ENCODE measurements around the gene IRAK1.

IRAK1 gene

DNA sequence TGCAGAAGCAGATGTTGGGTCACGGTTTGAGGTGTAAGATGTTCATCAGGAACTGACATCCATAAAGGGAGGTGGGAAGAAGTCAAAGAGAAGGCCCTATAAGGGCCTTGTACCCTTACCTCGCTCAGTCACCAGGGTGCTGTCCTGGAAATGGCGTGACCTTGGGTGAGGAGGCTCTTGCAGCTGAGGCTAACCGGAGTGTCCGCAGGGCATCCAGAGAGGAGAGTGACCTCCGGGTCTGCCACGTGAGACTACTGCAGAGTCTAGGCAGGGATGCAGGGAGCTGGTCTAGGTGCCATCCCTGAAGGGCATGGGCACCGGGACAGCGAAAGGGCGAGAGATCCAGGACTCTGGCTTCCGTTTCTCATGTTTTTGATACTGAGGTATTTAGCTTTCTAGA, 28.7 kb upstream of the IRAK1 start:
- Mint-ChIP-seq H3K27me3 (peaks cover 57% of the 10 kb centered on the region), H3K27ac (no peak overlapping the region), H3K4me3 (no peak overlapping the region), H3K4me1 (ENCODE audit: low read depth) (peaks cover 24% of the 10 kb centered on the region), H3K36me3 (ENCODE audit: low read depth) (peaks cover 48% of the 10 kb centered on the region), H3K9me3 (no peaks in the 10 kb centered on the region)
- no peak for DNase-seq

- no peak for DNase-seq
- H3K36me3 Mint-ChIP-seq (ENCODE audit: low read depth), result peaks cover 52% of the 10 kb centered on the region
- no peak overlapping the region for H3K4me3 Mint-ChIP-seq
- H3K9me3 Mint-ChIP-seq, result no peaks in the 10 kb centered on the region
- peaks cover 65% of the 10 kb centered on the region for H3K27me3 Mint-ChIP-seq
- no peak overlapping the region for H3K27ac Mint-ChIP-seq
- peaks cover 32% of the 10 kb centered on the region for H3K4me1 Mint-ChIP-seq (ENCODE audit: low read depth)
Observed at GRCh38 chrX:154046940-154047610, 27.4 kb upstream of the IRAK1 start.

DNA sequence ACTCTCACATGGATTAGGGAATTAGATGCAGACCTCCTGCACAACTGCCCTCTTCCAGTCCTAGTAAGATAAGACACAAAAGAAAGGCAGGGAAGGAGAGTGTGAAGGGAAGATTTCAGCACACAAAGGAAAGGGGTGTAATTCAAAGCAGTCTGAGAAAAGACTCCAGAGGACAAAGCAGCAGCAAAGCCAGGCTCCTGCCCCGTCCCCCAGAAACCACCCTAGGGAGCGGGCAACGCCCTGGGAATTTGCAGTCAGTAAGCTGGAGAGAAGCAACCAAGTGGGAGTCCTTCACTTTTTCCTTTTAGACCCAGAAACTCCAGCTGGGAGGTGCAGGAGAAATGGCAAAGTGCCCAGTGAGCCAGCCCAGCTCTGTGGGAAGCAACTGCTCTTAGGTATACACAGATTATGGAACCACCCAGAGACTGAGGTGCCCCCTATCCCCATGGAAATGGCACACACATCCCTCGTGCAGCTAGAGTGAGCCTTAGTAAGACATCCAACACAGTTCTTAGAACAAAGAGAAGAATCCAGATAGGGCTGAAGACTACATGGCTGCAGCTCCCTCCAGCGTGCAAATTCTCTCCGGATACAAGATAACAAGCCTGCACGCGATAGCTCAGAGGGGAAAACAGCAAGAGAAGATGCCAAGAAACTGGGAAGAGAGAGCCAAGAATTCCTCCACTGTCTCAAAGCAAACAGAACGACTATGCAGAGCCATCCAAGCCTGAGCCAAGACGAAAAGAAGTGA, 26.5 kb upstream of the IRAK1 start:
- peaks cover 38% of the 10 kb centered on the region for H3K4me1 Mint-ChIP-seq (ENCODE audit: low read depth)
- peaks cover 66% of the 10 kb centered on the region for H3K27me3 Mint-ChIP-seq
- no peaks in the 10 kb centered on the region for H3K9me3 Mint-ChIP-seq
- DNase-seq, result no peak
- H3K36me3 Mint-ChIP-seq (ENCODE audit: low read depth), result peaks cover 54% of the 10 kb centered on the region
- no peak overlapping the region for H3K4me3 Mint-ChIP-seq
- H3K27ac Mint-ChIP-seq, result no peak overlapping the region

DNA sequence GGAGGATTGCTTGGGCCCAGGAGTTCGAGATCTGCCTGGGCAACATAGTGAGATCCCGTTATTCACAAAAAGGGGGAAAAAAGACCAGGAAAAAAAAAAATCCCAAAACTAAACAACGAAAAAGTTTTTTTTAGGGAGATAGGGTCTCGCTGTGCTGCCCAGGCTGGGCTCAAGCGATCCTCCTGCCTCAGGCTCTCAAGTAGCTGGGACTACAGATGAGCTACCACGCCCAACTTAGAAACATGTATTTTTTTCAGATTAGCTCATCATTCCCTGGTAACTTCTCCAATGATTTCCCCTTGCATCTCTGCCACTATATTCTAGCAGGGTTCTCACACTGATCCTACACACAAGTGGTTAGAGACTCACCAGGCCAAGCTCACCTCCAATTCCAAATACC, 24.4 kb upstream of the IRAK1 start:
- peaks cover 45% of the 10 kb centered on the region for H3K4me1 Mint-ChIP-seq (ENCODE audit: low read depth)
- peaks cover 56% of the 10 kb centered on the region for H3K36me3 Mint-ChIP-seq (ENCODE audit: low read depth)
- H3K4me3 Mint-ChIP-seq, result no peak overlapping the region
- peak overlapping the region; percentile 67 for H3K27ac Mint-ChIP-seq
- DNase-seq, result no peak
- H3K9me3 Mint-ChIP-seq, result no peaks in the 10 kb centered on the region
- peaks cover 63% of the 10 kb centered on the region for H3K27me3 Mint-ChIP-seq

DNA sequence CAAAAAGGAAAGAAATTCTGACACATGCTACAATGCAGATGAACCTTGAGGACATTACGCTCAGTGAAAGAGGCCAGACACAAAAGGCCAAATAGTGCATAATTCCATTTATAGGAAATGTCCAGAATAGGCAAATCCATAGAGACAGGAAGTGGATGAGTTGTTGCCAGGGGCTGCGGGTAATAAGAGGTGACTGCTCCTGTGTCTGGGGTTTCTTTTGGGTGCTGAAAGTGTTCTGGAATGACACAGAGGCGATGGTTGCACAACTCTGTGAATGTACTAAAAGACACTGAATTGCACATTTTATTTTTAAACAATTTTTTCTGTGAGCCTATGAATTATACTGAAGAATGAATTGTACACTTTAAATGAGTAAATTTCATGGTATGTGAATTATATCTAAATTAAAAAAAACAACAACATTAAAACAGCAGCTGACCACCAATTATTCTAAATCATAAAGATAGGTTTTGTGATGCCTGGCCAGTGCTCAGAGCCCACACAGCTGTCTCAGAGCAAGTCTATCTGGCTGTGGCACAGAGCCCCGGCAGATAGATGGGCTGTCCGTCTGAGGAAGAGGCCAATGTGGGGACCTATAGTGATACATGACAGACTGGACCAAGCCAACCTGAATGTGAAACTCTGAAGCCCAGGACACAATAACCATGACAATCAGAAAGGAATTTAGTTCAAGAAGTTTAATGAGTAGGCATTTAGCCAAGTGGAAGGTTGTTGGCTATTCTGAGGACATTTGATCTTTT, 23.5 kb upstream of the IRAK1 start:
- H3K9me3 Mint-ChIP-seq, result no peaks in the 10 kb centered on the region
- DNase-seq, result no peak
- peak overlapping the region; percentile 53 for H3K27ac Mint-ChIP-seq
- peaks cover 55% of the 10 kb centered on the region for H3K36me3 Mint-ChIP-seq (ENCODE audit: low read depth)
- peaks cover 49% of the 10 kb centered on the region for H3K4me1 Mint-ChIP-seq (ENCODE audit: low read depth)
- peaks cover 64% of the 10 kb centered on the region for H3K27me3 Mint-ChIP-seq
- no peak overlapping the region for H3K4me3 Mint-ChIP-seq

- H3K4me1 Mint-ChIP-seq (ENCODE audit: low read depth), result peaks cover 56% of the 10 kb centered on the region
- peaks cover 55% of the 10 kb centered on the region for H3K36me3 Mint-ChIP-seq (ENCODE audit: low read depth)
- no peak overlapping the region for H3K4me3 Mint-ChIP-seq
- DNase-seq, result no peak
- H3K27me3 Mint-ChIP-seq, result peaks cover 60% of the 10 kb centered on the region
- H3K9me3 Mint-ChIP-seq, result no peaks in the 10 kb centered on the region
- H3K27ac Mint-ChIP-seq, result peak overlapping the region; percentile 77
Observed at GRCh38 chrX:154040863-154041262, 21.2 kb upstream of the IRAK1 start.

DNA sequence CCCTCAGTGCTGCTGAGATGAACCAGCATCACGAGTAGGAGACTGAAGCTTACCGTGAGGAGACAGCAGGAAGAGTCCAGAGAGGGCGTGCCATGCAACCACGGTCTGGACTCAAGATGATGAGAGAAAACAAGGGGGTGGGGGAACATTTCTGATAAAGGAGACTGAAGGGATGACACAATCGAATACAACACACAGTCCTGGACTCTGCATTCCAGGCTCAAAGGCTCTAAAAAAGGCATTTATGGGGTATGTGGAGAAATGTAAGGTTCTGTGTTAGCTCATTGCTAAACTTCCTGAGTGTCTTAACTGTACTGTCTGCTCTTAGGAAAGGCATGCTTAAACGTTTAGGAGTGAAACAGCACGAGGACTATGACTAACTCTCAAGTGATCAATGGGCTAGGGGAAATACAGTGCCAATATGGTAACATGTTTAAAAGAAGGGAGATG, 20.6 kb upstream of the IRAK1 start:
- Mint-ChIP-seq H3K4me1 (ENCODE audit: low read depth) (peaks cover 56% of the 10 kb centered on the region), H3K36me3 (ENCODE audit: low read depth) (peaks cover 56% of the 10 kb centered on the region), H3K9me3 (no peaks in the 10 kb centered on the region), H3K27ac (peak overlapping the region; percentile 77), H3K4me3 (no peak overlapping the region), H3K27me3 (peaks cover 58% of the 10 kb centered on the region)
- no peak for DNase-seq

- H3K4me1 Mint-ChIP-seq (ENCODE audit: low read depth), result peaks cover 56% of the 10 kb centered on the region
- no peak overlapping the region for H3K4me3 Mint-ChIP-seq
- DNase-seq, result no peak
- peaks cover 49% of the 10 kb centered on the region for H3K36me3 Mint-ChIP-seq (ENCODE audit: low read depth)
- no peaks in the 10 kb centered on the region for H3K9me3 Mint-ChIP-seq
- peak overlapping the region; percentile 77 for H3K27ac Mint-ChIP-seq
- peaks cover 58% of the 10 kb centered on the region for H3K27me3 Mint-ChIP-seq
Observed at GRCh38 chrX:154039577-154039976, 19.9 kb upstream of the IRAK1 start.

DNA sequence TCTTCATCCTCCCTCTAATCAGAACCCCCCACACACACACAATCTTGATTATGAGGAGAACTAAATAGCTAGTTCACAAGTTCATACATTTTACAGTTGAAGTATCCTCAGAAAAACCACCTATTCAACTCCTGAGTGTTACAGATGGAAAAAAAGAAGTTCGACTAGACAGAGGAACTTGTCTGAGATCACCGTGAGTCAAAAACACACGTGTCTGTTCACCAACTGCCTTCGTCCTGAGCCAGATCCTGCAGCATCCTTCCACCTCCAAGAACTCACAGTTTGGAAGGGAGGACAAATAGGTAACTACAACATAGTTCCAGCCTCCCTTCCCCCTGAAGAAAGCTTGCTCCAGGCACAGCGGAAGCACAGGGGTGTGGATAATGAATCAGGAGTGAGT, 19.0 kb upstream of the IRAK1 start:
- H3K36me3 Mint-ChIP-seq (ENCODE audit: low read depth), result peaks cover 43% of the 10 kb centered on the region
- no peak overlapping the region for H3K27ac Mint-ChIP-seq
- H3K4me1 Mint-ChIP-seq (ENCODE audit: low read depth), result peaks cover 55% of the 10 kb centered on the region
- H3K9me3 Mint-ChIP-seq, result no peaks in the 10 kb centered on the region
- no peak for DNase-seq
- H3K4me3 Mint-ChIP-seq, result no peak overlapping the region
- peaks cover 58% of the 10 kb centered on the region for H3K27me3 Mint-ChIP-seq

- no peak for DNase-seq
- H3K36me3 Mint-ChIP-seq (ENCODE audit: low read depth), result peaks cover 46% of the 10 kb centered on the region
- no peak overlapping the region for H3K27ac Mint-ChIP-seq
- H3K9me3 Mint-ChIP-seq, result no peaks in the 10 kb centered on the region
- H3K4me1 Mint-ChIP-seq (ENCODE audit: low read depth), result peaks cover 49% of the 10 kb centered on the region
- H3K27me3 Mint-ChIP-seq, result peaks cover 64% of the 10 kb centered on the region
- H3K4me3 Mint-ChIP-seq, result no peak overlapping the region
Observed at GRCh38 chrX:154037754-154038153, 18.1 kb upstream of the IRAK1 start.

GRCh38 chrX:154036513-154036912, 16.8 kb upstream of the IRAK1 start:
- DNase-seq, result no peak
- Mint-ChIP-seq H3K4me1 (ENCODE audit: low read depth) (peaks cover 39% of the 10 kb centered on the region), H3K4me3 (peak overlapping the region; percentile 38), H3K27ac (peak overlapping the region; percentile 53), H3K36me3 (ENCODE audit: low read depth) (peaks cover 55% of the 10 kb centered on the region), H3K9me3 (no peaks in the 10 kb centered on the region), H3K27me3 (peaks cover 65% of the 10 kb centered on the region)

DNA sequence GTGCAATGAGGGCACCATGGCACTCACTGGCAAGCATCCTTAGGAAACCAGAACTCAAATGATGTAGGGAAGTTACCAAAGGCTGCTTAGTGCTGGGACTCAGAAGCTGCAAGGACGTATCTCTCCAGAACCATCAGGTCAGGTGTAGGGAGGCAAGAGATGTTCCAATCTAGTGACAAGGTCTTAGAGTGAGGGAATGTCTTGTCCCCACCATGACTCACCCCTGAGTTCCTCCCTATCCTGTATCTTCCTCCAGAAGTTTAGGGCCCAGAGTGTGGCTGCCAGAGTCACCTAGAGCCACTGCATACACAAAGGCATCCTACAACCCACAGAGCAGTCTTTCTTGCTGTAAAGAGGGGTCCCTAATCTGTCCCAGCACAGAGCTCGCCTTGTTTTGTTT, 14.1 kb upstream of the IRAK1 start:
- H3K9me3 Mint-ChIP-seq, result no peaks in the 10 kb centered on the region
- no peak overlapping the region for H3K27ac Mint-ChIP-seq
- peaks cover 58% of the 10 kb centered on the region for H3K36me3 Mint-ChIP-seq (ENCODE audit: low read depth)
- H3K4me3 Mint-ChIP-seq, result no peak overlapping the region
- H3K4me1 Mint-ChIP-seq (ENCODE audit: low read depth), result peaks cover 20% of the 10 kb centered on the region
- H3K27me3 Mint-ChIP-seq, result peaks cover 58% of the 10 kb centered on the region
- DNase-seq, result no peak

DNA sequence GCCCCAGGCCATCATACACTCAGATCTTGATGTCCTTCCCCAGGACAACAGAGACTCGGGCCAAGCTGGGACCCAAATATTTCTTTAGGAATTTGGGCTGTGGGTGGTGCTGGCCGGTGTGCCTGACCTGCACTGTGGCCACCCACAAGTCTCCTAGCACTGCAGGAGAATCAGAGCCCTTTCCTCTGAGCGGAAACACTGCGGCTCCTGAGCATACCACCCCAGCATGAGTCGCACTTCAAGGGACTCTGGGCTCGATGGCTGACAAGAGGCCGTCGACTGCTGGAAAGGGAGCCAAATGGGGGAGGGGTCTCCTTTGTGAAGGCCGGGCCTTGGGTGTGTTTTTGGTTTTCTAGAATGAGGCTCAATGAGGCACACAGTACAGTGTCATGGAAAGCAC, 13.0 kb upstream of the IRAK1 start:
- H3K36me3 Mint-ChIP-seq (ENCODE audit: low read depth), result peaks cover 62% of the 10 kb centered on the region
- no peak overlapping the region for H3K4me3 Mint-ChIP-seq
- H3K27me3 Mint-ChIP-seq, result peaks cover 62% of the 10 kb centered on the region
- H3K27ac Mint-ChIP-seq, result no peak overlapping the region
- no peak for DNase-seq
- peaks cover 15% of the 10 kb centered on the region for H3K4me1 Mint-ChIP-seq (ENCODE audit: low read depth)
- H3K9me3 Mint-ChIP-seq, result no peaks in the 10 kb centered on the region

DNA sequence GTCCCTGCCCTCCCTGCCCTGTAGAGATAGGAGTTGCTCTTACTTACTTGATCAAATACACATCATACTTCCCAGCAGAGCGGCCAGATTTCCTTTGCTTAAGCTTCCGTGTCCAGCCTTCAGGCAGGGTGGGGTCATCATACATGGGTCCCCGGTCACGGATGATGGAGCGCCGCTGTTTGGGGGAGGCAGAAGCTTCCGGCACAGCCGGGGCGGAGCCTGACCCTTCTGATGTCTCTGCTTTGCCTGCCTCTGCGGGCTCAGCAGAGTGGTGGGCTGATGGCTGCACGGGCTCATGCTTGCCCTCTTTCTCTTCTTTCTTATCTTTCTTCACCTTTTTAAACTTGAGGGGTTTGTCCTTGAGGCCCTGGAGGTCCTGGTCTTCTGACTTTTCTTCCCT, 12.5 kb upstream of the IRAK1 start:
- peaks cover 60% of the 10 kb centered on the region for H3K27me3 Mint-ChIP-seq
- H3K27ac Mint-ChIP-seq, result no peak overlapping the region
- H3K4me3 Mint-ChIP-seq, result no peak overlapping the region

More for the DNA sequence above, 12.5 kb upstream of the IRAK1 start:
- DNase-seq, result no peak
- Mint-ChIP-seq H3K9me3 (no peaks in the 10 kb centered on the region), H3K4me1 (ENCODE audit: low read depth) (peaks cover 10% of the 10 kb centered on the region), H3K36me3 (ENCODE audit: low read depth) (peaks cover 61% of the 10 kb centered on the region)

All from activated T-cell treated with anti-CD3 and anti-CD28 coated beads, Interleukin-2, amount 50 U/mL, for 24 hours (primary cell).